ENCODE measurements around the gene PFN3.
"Not testable (repeated sequence)": the region's sequence is repeated elsewhere in the genome, so short reads cannot be mapped to it uniquely, and the experiment has no call there.

PFN3 gene

DNA sequence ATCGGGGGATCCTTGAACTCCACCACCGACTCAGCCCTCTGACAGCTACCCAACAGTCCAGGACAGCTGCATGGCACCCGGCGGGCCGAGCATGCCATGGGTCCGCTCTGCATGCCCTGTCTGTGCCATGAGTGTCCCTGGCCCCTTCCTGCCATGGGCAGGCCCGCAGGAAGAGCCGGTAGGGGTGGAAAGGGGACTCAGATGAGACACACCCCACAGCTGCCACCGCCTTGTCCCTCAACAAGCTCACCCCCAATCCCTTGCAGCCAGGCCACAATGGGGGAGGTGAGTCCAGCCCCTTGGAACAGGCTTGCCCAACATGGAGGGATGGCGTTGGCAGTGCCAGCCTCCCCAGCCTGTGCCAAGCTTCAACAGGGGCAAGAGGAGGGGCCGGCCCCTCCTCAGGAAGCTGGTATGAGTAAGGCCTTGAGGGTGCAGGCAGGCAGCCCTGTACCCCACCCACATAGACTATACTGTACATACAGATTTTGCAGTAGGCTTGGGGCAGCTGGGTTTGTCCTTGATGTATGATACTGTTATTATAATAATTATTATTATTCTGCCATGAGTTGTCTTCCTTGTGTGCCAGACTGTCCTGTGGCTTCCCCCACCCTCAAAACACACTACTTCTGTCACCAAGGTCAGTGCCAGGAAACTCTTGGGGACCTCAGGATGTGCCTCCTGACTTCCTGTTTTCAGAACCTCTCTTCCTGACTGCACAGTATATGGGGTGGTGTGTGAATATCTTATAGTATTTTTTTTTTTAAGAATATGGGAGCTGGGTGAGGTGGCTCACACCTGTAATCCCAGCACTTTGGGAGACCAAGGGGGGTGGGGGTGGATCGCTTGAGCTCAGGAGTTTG is 28.2 kb downstream of the PFN3 start:
- no peak for DNase-seq (ENCODE audit: low spot score)

DNA sequence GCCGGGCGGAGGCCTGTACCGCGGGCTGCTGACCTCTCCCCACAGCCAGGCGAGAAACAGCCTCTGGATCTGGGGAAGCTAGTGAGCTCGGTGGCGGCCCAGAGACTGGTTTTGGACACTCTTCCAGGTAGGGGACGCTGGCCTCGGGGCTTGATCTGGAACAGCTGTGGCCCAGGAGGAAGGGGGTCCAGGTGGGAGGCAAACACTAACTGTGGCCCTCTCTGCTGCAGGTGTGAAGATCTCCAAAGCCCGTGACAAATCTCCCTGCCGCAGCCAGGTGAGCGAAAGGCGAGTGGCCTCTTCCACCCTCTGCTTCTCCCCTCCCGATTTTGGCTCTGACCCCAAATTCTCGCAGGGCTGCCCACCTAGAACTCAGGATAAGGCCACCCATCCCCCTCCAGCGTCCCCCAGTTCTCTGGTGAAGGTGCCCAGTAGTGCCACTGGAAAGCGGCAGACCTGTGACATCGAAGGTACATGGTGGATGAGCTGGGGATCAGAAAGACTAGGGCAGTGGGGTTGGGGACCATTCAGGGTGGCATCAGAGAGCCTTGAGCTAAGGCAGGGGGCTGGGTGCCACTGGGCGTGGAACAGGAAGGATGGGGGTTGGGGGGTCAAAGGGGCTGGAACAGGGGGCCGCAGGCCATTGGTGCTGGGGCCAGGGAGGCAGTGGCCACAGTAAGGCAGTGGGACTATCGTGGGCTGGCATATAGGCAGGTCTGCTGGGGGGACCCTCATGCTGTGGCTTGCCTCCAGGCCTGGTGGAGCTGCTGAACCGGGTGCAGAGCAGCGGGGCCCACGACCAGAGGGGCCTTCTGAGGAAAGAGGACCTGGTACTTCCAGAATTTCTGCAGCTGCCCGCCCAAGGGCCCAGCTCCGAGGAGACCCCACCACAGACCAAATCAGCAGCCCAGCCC is 29.1 kb downstream of the PFN3 start:
- DNase-seq (ENCODE audit: low spot score), result no peak

DNA sequence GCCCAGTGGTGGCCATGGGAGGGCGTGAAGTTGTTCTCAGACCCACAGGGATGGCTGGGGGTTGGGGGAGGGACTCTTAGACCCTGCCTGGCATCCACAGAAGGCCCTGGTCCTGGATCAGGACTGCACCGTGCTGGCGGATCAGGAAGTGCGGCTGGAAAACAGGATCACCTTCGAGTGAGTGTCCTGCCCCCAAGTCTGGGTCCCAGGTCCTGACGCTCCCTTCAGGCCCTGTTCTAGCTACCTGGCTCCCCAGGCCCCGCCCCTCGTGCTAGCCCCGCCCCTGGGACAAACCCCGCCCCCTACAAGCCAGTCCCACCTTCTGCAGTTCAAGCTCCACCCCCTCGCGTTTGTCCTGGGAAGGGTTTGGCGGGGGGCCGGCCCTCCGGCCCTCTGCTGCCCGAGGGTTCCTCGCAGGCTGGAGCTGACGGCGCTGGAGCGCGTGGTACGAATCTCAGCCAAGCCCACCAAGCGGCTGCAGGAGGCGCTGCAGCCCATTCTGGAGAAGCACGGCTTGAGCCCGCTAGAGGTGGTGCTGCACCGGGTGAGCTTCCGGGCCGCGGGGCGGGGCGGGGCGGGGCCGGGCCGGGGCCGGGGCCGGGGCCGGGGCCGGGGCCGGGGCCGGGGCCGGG is 29.9 kb downstream of the PFN3 start:
- no peak for DNase-seq (ENCODE audit: low spot score)

DNA sequence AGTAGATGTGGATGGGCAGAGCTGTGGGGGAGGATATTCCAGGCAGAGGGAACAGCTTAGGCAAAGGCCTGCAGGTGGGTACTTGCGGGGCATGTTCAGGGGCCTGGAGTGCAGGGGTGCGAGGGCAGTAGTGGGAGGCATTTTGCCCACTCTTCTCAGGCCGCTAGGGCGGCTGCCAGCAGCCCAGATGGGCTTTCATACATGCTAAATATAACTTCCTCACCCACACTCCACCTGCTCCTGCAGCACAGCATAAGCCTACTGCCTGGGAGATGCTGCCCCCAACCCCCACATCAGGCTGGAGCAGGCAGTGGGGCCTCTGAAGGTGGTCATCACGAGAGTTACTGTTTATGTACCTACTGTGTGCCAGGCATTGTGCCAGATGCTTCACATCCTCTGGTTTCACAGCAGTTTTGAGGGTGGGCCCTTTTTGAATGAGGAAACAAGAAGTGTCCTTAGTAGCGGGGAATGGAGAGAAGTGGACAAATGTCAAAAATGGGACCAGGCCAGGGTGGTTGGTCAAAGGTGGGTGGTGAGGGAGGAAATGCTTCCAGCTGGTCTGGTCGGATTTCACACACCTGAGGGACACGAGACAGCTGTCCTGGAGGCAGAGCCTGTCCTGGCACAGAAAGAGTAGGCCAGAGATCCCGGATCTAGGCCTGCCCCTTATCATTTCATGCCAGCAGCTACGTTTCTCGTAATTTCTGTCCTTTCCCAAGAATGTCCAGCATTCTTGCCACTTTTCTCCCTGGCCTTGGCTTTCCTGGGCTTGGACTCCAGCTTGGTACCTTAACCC is 30.6 kb downstream of the PFN3 start:
- no peak for DNase-seq (ENCODE audit: low spot score)

DNA sequence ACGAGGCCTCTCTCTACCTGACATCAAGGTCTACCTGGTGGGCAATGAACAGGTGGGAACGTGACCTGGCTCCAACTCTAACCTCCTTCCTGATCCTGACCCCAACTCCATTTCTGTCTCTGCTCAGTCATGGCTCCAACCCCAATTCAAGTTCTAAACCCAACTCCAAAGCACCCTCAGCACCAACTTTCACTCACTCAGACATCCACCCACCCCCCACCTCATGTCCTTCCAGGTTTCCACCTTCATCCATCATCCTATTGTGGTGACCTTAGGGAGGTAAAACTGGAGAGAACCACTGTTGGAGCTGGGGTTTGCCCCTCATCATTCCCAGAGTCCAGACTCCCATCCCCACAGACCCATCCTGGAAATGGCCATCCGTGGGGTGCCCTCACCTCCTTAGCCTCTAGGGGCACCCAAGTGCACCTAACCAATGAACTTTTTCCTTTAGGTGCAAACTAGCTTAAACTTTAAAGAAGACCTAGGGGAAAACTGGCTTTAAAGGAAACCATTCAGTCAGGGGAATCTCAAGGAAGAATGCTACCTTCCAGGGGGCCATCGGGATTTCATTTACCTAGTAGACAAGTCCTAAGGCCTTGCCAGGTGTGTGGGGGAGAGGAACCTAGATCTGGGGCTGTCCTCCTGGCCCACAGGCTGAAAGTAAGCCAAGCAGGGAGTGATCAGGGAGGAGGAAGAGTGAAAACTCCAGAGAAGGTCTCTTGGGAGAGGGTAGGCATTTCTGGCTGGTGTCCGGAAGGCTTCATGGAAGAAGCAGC is 31.4 kb downstream of the PFN3 start:
- DNase-seq (ENCODE audit: low spot score), result no peak

DNA sequence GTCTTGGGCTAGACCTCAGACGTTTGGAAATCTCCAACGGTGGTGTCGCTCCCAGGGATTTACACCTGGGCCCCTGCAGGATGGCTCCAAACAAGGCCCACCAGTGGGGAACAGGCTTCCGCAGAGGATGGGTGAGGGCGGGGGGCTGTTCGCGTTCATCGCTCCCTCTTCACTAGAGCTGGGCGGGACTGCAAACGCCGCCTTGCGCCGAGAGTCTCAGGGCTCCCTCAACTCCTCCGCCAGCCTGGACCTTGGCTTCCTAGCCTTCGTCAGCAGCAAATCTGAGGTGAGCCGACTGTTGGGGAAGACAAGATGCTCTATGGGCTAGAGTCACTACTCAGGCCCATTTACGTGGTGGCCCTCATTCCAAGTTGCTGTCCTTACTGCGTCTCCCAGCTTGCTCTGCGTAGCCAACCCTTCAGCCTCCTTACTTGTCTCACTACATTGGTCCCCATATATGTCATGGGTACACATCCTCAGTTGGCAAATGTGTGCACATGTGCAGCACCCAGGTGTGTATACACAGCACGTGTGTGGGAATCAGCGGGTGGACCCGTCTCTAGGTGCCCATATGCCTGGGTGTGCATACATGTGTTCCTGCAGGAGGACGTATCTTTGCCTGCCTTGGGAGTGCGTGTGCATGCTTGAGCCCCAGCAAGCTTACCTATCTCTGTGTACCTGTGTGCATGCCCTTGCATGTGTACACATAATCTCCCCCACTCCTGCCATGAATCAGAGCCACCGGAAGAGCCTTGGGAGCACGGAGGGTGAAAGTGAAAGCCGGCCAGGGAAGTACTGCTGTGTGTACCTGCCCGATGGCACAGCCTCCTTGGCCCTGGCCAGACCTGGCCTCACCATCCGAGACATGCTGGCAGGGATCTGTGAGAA is 32.2 kb downstream of the PFN3 start:
- DNase-seq (ENCODE audit: low spot score), result no peak

DNA sequence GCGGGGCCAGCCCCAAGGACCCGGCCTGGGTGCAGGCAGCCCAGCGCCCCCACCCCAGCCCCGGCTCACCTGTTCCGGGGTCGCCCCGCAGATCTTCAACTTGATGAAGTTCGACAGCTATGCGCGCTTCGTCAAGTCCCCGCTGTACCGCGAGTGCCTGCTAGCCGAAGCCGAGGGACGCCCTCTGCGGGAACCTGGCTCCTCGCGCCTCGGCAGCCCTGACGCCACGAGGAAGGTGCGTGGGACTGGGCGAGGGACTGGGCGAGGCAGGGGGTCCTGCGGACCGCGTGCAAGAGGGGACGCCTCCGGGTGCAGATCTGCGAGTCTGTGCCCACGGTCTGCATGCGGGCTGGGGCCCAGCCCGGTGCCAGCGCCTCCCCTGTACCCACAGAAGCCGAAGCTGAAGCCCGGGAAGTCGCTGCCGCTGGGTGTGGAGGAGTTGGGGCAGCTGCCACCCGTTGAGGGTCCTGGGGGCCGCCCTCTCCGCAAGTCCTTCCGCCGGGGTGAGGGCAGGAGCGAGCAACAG is 33.1 kb downstream of the PFN3 start:
- no peak for DNase-seq (ENCODE audit: low spot score)

DNA sequence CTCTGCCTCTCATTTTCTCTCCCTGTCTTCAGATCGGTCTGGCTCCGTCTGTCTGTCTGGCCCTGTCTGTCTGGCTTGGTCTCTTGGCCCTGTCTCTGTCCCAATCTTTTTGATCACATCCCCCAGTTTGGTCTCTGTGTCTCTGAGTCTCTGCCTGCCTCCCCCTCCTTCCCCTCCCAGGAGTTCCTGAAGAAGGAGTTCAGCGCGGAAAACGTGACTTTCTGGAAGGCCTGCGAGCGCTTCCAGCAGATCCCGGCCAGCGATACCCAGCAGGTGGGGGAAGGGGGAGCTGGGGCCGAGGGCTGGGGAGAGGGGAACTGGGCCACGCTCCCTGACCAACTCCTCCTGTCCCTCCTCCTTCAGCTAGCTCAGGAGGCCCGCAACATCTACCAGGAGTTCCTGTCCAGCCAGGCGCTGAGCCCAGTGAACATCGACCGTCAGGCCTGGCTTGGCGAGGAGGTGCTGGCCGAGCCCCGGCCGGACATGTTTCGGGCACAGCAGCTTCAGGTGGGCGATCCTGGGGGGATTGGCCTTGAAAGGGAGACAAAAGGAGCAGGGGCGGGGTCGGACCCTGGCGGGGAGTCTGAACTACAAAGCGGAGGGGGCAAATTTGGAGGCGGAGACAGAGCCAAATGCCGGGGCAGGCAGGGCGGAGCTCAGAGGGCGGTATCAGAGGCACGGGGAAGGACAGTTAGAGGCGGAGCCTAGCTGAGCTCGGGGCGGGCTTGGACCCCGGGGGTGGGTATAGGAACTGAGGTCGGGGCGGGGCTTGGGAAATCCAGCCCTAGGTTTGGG is 33.7 kb downstream of the PFN3 start:
- no peak for DNase-seq (ENCODE audit: low spot score)

DNA sequence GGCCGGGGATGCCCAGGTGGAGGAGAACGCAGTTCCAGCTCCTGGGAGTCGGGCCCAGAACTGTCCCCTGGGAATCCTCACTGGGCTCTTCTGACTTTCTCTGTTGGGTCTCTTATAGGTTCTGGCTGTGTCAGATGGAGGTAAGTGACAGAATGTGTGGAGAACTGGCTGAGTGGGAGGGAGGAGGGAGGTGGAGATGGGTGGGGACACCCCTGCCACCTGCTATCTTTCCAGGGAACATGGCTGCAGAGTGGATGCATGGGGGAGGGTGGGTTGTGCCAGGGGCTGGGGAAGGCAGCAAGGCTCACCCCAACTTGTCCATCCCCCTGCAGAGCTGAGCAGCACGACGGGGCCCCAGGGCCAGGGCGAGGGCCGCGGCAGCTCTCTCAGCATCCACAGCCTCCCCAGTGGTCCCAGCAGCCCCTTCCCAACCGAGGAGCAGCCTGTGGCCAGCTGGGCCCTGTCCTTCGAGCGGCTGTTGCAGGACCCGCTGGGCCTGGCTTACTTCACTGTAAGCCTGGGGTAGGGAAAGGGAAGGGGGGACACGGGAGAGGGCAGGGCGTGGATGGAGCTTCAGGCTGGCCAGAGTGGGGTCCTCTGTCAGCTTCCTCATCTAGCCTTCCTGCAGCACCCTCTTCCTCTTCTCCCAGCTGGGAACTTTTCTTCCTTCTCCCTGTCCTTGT is 34.5 kb downstream of the PFN3 start:
- DNase-seq (ENCODE audit: low spot score), result no peak

DNA sequence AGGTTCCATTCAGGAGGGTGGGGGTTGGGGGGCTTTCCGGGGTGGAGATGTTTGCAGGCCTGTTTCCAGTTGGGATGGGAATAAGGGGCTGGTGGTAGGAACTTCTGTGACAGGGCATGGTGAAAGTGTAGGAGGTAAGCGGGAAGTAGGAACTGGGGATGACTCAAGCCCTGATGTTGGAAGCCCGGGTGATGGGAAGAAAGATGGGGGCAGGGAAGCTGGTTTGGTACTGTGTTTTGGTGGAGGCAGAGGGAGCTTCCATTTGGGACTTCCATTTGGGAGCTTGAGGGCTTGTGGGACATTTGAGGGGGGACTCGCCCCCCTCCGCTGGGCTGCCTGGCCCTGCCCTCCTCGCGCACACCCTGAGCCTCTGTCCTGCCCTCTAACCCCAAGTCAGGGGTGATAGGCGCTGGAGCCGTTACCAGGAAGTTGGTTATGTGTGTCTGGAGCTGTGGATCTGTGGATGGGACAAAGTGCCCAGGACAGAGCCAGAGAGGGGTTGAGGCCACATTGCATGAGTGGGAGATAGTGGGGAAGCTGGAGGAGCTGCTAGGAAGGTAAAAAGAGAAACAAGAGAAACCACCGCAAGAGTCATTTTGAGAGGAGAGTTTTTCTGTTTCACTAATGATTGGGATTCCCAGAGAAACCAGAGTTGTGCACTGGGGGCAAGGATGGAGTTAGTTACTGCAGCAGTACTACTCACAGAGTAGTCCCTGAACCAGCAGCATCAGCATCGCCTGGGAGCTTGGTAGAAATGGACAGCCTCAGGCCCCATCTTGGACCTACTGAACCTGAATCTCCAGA is 36.1 kb downstream of the PFN3 start:
- DNase-seq (ENCODE audit: low spot score), result no peak

DNA sequence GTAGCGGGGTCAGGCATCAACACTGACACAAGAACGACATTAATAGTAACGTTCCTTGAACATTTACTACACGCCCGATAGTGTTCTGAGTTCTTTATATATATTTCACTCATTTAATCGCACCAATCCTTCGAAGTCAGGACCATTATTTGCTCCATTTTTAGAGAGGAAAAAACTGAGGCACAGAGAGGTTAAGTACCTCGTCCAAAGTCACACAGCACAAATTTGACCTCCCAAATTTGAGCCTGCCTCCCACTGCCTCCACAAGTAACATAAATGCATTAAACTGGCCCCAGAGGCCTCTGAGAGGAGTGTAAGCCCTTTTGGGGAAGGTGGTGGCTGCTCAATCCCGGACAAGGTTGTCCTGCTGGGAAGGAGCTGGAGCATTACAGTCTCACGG is 36.9 kb downstream of the PFN3 start:
- DNase-seq (ENCODE audit: low spot score), result no peak

DNA sequence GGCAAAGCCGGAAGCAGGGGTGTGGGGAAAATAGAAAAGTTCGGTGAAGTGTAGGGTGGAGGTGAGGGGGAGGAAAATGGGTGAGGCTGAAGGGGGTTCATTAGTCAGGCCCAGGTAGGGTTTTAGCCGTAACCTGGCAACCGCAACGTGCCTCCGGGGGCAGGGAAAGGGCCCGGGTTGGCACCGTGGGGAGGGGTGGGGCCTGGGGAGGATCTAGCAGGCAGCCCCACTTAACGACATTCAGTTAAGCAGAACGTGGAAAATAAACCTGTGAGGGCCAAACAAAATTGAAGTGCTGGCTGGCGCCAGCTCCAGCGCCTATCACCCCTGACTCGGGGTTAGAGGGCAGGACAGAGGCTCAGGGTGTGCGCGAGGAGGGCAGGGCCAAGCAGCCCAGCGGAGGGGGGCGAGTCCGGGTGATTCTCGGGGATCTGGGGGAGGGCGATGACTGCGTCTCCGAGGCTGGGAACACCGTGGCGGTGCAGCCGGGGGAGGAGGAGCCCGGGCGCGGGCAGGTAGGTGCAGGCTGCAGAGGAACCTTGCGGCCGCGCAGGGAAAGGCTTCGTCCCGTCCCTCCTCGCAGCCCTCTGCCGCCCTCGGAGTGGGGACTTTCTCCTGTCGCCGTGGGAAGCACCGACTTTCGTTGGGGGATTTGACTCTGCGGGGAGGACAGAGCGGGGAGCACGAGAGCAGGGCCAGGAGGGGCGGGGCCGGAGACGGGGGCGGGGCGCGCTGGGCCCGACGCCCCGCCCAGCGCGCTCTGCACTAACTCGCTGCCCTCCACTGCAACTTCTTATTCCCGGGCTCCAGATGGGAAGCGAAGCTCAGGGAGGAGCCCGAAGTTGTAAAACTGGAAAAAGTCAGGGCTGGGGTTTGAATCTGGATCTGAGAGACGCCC is 37.6 kb downstream of the PFN3 start:
- DNase-seq (ENCODE audit: low spot score), result no peak

DNA sequence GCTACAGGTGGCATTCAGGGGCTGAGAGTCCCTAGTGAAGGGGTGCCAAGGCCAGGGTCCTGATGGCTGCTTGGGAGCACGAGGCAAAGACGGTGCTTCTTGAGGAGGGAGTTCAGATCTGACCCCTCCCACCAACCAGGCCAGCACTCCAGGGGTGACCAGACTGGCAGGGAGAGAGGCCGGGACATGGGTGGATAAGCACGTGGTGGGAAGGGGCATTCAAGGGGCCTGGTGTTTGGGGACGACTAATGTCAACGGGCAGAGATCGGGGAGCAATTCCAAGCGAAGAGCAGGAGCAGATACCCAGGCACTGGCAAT is 38.2 kb downstream of the PFN3 start:
- no peak for DNase-seq (ENCODE audit: low spot score)

DNA sequence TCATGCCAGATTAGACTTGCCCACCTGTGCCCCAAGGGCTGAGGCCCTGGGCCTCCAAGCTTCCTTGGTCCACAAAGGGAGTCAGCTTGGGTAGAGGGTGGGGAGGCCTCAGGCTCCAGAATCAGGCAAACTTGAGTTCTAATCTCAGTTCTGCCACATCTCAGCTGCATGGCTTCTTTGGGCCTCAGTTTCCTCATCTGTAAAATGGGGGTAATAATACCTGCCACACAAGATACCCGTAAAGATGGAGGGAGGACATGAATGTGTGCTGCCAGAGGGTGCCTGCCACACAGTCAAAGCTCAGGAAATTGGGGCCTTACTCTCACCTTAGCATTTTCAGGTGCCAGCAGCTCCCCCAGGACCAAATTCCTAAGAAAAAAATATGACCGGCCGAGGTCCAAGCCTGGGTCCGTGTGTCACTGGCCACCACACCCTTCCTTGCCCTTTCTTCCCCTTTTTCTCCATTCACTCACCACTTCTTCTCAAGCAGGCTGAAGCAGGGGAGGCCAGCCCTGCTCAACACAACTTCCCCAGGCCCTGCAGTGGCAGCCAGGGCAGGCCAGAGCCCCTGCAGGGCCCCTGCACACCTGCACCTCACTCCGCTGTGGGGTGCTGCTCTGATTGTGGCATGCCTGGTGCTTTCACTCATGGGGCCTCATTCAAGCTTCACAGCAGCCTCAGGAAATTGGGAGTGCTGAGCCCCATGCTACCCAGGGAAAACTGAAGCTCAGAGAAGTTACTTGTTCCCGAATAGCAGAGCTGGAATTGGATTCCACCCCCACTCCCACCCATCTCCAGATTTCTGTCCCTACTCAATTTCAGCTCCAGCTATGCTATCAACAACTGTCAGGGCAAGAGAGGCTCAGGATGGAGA is 38.8 kb downstream of the PFN3 start:
- no peak for DNase-seq (ENCODE audit: low spot score)

DNA sequence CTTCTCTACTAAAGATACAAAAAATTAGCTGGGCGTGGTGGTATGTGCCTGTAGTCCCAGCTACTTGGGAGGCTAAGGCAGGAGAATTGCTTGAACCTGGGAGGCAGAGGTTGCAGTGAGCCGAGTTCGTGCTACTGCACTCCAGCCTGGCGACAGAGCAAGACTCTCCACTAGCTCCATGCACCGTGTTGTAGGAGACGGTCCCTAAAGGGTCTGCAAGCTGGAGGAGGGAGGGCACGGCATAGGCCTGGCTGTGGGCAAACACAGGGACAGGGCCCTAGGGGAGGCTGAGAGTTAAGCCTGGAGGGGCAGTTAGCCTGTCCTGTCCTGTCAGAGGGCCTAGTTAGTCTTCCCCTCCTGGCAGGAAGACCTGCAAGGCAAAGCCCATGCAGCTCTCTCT is 39.7 kb downstream of the PFN3 start:
- DNase-seq (ENCODE audit: low spot score), result not testable (repeated sequence)

DNA sequence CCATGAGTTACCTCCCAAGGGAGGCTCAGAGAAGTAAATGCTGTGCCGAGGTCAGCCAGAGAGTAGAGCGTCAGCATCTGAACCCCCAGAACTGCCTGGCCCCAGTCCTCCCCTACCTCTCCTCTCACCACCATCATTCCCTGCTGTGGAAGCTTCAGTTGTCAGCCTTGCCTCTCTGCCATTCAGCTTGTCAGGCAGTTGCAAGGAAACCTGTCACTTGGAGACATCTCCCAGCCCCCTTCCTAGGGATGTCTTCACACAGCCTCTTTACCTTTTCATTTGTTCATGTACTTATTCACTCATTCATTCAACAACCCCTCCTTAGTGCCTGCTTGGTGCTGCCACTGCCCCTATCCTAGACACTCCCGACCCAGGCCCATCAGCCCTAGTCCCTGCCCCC is 40.6 kb downstream of the PFN3 start:
- no peak for DNase-seq (ENCODE audit: low spot score)

Measured in globus pallidus (tissue), 1 donor.